WTC11 (cell line): Measurements from ENCODE around the gene CNTRL. TPM values are rescaled to one million over a fixed set of nuclear protein-coding genes. Genes with fewer than 3 reads are reported as not detected.

Experiments used
- ATAC-seq: fragments of 200-7000 bp; cut with Tn5 transposase; 2 replicates; pipeline ENCODE4 v1.10.0; 2021; ENCODE audit warnings: mild to moderate bottlenecking, moderate library complexity
- CTCF ChIA-PET: fragments of 300-600 bp; sonication (Branson Sonifier 250); formaldehyde crosslinking; loops from one replicate; lab custom pipeline; 2021; ENCODE audit warnings: antibody characterized with exemption; lab: Charles Lee
- POLR2A ChIA-PET: fragments of 350-600 bp; sonication (Branson Sonifier 250); formaldehyde crosslinking; loops from one replicate; lab custom pipeline; 2021; ENCODE audit warnings: antibody characterized with exemption; lab: Charles Lee
- DNase-seq: peaks from one replicate; pipeline ENCODE4 v3.0.0; 2021; ENCODE audit warnings: low spot score
- H3K27ac Mint-ChIP-seq: 2 replicates; pipeline ENCODE4 v1.8.0; 2021; ENCODE audit warnings: mixed read lengths
- H3K27me3 Mint-ChIP-seq: 2 replicates; pipeline ENCODE4 v1.8.0; 2021; ENCODE audit warnings: low read depth, mild to moderate bottlenecking, moderate library complexity, mixed read lengths
- H3K36me3 Mint-ChIP-seq: 2 replicates; pipeline ENCODE4 v1.8.0; 2021; ENCODE audit warnings: mixed read lengths
- H3K4me1 Mint-ChIP-seq: 2 replicates; pipeline ENCODE4 v1.8.0; 2022; ENCODE audit warnings: mixed read lengths
- H3K4me3 Mint-ChIP-seq: 2 replicates; pipeline ENCODE4 v1.8.0; 2021; ENCODE audit warnings: mild to moderate bottlenecking, moderate library complexity, mixed read lengths
- H3K9me3 Mint-ChIP-seq: 2 replicates; pipeline ENCODE4 v1.8.0; 2021; ENCODE audit warnings: mixed read lengths
- ATF1 ChIP-seq: sonication (generic); formaldehyde crosslinking; IDR thresholded peaks from 2 replicates; pipeline ENCODE4 v1.8.1; 2023; ENCODE audit warnings: mild to moderate bottlenecking, moderate library complexity, missing genetic modification reagents
- GABPB1 ChIP-seq: sonication (generic); formaldehyde crosslinking; IDR thresholded peaks from 2 replicates; pipeline ENCODE4 v1.8.1; 2023; ENCODE audit warnings: mild to moderate bottlenecking, missing genetic modification reagents
- GRHL2 ChIP-seq: fragments of 250-450 bp; sonication (Bioruptor Pico); IDR thresholded peaks from 2 replicates; pipeline ENCODE4 v1.8.0; 2022; ENCODE audit warnings: mild to moderate bottlenecking, moderate library complexity; ENCODE audit not compliant: insufficient replicate concordance, severe bottlenecking
- JUN ChIP-seq: sonication (generic); formaldehyde crosslinking; IDR thresholded peaks from 2 replicates; pipeline ENCODE4 v1.8.0; 2023; ENCODE audit warnings: mild to moderate bottlenecking, missing genetic modification reagents
- KAT7 ChIP-seq: sonication (generic); formaldehyde crosslinking; IDR thresholded peaks from 2 replicates; pipeline ENCODE4 v1.8.1; 2023; ENCODE audit warnings: missing genetic modification reagents, mild to moderate bottlenecking, borderline replicate concordance
- NFYB ChIP-seq: sonication (generic); formaldehyde crosslinking; conservative IDR thresholded peaks from 2 replicates; pipeline ENCODE4 v1.8.0; 2022; ENCODE audit warnings: low read depth, missing genetic modification reagents
- OVOL2 ChIP-seq: fragments of 250-450 bp; sonication (Bioruptor Pico); IDR thresholded peaks from 2 replicates; pipeline ENCODE4 v1.9.0; 2021; ENCODE audit warnings: mild to moderate bottlenecking, borderline replicate concordance
- PRRX2 ChIP-seq: fragments of 250-450 bp; sonication (Bioruptor Pico); IDR thresholded peaks from 2 replicates; pipeline ENCODE4 v1.8.0; 2021; ENCODE audit warnings: mild to moderate bottlenecking
- RORB ChIP-seq: fragments of 250-450 bp; sonication (Bioruptor Pico); IDR thresholded peaks from 2 replicates; pipeline ENCODE4 v1.9.0; 2021; ENCODE audit warnings: mild to moderate bottlenecking
- SMAD3 ChIP-seq: sonication (generic); formaldehyde crosslinking; IDR thresholded peaks from 2 replicates; pipeline ENCODE4 v1.8.0; 2022; ENCODE audit warnings: missing genetic modification reagents, mild to moderate bottlenecking, borderline replicate concordance
- SP1 ChIP-seq: sonication (generic); formaldehyde crosslinking; conservative IDR thresholded peaks from 2 replicates; pipeline ENCODE4 v1.8.1; 2022; ENCODE audit warnings: missing genetic modification reagents
- TEAD1 ChIP-seq: sonication (generic); formaldehyde crosslinking; IDR thresholded peaks from 2 replicates; pipeline ENCODE4 v1.8.0; 2022; ENCODE audit warnings: mild to moderate bottlenecking, missing genetic modification reagents
- TEAD4 ChIP-seq: sonication (generic); formaldehyde crosslinking; IDR thresholded peaks from 2 replicates; pipeline ENCODE4 v1.8.0; 2022; ENCODE audit warnings: mild to moderate bottlenecking, missing genetic modification reagents
- ZNF121 ChIP-seq: sonication (generic); formaldehyde crosslinking; IDR thresholded peaks from 2 replicates; pipeline ENCODE4 v1.8.0; 2023; ENCODE audit warnings: missing genetic modification reagents
- ZNF317 ChIP-seq: sonication (generic); formaldehyde crosslinking; IDR thresholded peaks from 2 replicates; pipeline ENCODE4 v1.8.1; 2023; ENCODE audit warnings: low read depth, mild to moderate bottlenecking, moderate library complexity, missing genetic modification reagents, borderline replicate concordance
- ZNF396 ChIP-seq: fragments of 250-450 bp; sonication (Bioruptor Pico); IDR thresholded peaks from 2 replicates; pipeline ENCODE4 v1.8.0; 2021; ENCODE audit warnings: mild to moderate bottlenecking, moderate library complexity, borderline replicate concordance
- ZNF671 ChIP-seq: fragments of 250-450 bp; sonication (Bioruptor Pico); IDR thresholded peaks from 2 replicates; pipeline ENCODE4 v1.8.0; 2021; ENCODE audit warnings: mild to moderate bottlenecking
- total RNA-seq: library from RNA; stranded (reverse); gene quantifications from 3 replicates; pipeline ENCODE4 v1.2.3, GENCODE V29; 2021
- TF ChIP-seq, protein P1 (sequence below): fragments of 250-450 bp; sonication (Bioruptor Pico); conservative IDR thresholded peaks from 2 replicates; pipeline ENCODE4 v1.9.0; 2021; ENCODE audit warnings: mild to moderate bottlenecking
- TF ChIP-seq, protein P2 (sequence below): sonication (generic); formaldehyde crosslinking; IDR thresholded peaks from 2 replicates; pipeline ENCODE4 v1.8.0; 2022; ENCODE audit warnings: mild to moderate bottlenecking, missing genetic modification reagents
- TF ChIP-seq, protein P3 (sequence below): sonication (generic); formaldehyde crosslinking; IDR thresholded peaks from 2 replicates; pipeline ENCODE4 v1.8.1; 2023; ENCODE audit warnings: mild to moderate bottlenecking, moderate library complexity, missing genetic modification reagents
- TF ChIP-seq, protein P4 (sequence below): sonication (generic); formaldehyde crosslinking; IDR thresholded peaks from 2 replicates; pipeline ENCODE4 v1.8.0; 2022; ENCODE audit warnings: mild to moderate bottlenecking, missing genetic modification reagents
- TF ChIP-seq, protein P5 (sequence below): sonication (generic); formaldehyde crosslinking; IDR thresholded peaks from 2 replicates; pipeline ENCODE4 v1.8.0; 2022; ENCODE audit warnings: missing genetic modification reagents

The CNTRL gene
- total RNA-seq, 1 experiment from 2014 or later: 13.3 TPM

- no peaks in the 10 kb centered on the region for H3K9me3 Mint-ChIP-seq
- ChIA-PET POLR2A (no interaction called here), CTCF (no interaction called here)
- no peaks in the 10 kb centered on the region for H3K27me3 Mint-ChIP-seq
- H3K27ac Mint-ChIP-seq: no peak overlapping the region
- 0 out of 2 replicates have a peak, but pooled peaks cover 3% of the 10 kb centered on the region for H3K36me3 Mint-ChIP-seq
- H3K4me3 Mint-ChIP-seq: no peak overlapping the region
- DNase-seq (no peak), ATAC-seq (no peak)
- peaks cover 9% of the 10 kb centered on the region for H3K4me1 Mint-ChIP-seq
- TF ChIP-seq TEAD1 (CRISPR knock-in tag) (no peak), ZNF317 (CRISPR knock-in tag) (no peak), OVOL2 (CRISPR knock-in tag) (no peak), ATF1 (CRISPR knock-in tag) (no peak), GABPB1 (no peak), ZNF671 (CRISPR knock-in tag) (no peak), ZNF396 (CRISPR knock-in tag) (no peak)
- TF ChIP-seq, protein P1, sequence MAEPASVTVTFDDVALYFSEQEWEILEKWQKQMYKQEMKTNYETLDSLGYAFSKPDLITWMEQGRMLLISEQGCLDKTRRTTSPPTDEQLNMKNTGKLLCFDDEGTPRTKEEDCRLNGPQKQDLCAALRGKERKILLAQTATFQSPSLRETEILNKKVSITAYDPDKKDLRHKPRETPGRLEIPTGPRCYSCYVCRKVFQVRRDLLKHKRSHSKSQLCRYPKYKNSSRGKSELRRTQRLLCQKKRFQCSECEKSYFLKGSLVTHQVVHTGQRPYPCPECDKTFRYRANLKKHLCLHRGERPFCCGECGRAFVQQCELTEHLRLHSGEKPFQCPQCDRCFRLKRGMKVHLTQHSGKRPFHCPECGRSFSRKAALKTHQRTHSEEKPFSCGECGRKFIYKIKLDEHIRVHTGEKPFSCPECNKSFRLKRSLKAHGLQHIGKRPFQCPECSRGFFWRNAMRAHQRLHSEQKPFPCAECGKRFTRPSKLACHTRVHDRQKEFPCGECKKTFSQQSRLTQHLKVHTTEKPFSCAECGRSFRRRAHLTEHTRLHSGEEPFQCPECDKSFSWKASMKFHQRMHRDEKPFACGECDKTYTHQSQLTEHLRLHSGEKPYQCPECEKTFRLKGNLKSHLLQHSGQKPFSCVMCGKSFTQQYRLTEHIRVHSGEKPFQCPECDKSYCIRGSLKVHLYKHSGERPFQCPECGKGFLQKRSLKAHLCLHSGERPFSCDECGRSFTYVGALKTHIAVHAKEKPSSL: no peak
- TF ChIP-seq, protein P2, sequence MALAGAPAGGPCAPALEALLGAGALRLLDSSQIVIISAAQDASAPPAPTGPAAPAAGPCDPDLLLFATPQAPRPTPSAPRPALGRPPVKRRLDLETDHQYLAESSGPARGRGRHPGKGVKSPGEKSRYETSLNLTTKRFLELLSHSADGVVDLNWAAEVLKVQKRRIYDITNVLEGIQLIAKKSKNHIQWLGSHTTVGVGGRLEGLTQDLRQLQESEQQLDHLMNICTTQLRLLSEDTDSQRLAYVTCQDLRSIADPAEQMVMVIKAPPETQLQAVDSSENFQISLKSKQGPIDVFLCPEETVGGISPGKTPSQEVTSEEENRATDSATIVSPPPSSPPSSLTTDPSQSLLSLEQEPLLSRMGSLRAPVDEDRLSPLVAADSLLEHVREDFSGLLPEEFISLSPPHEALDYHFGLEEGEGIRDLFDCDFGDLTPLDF (CRISPR knock-in tag): no peak
- TF ChIP-seq, protein P3, sequence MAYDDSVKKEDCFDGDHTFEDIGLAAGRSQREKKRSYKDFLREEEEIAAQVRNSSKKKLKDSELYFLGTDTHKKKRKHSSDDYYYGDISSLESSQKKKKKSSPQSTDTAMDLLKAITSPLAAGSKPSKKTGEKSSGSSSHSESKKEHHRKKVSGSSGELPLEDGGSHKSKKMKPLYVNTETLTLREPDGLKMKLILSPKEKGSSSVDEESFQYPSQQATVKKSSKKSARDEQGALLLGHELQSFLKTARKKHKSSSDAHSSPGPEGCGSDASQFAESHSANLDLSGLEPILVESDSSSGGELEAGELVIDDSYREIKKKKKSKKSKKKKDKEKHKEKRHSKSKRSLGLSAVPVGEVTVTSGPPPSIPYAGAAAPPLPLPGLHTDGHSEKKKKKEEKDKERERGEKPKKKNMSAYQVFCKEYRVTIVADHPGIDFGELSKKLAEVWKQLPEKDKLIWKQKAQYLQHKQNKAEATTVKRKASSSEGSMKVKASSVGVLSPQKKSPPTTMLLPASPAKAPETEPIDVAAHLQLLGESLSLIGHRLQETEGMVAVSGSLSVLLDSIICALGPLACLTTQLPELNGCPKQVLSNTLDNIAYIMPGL (CRISPR knock-in tag): no peak
These were observed 80.0 kb downstream of the CNTRL start for GRCh38 chr9:121154782-121155181.

GRCh38 chr9:121156263-121156731 lies 81.5 kb downstream of the CNTRL start:
- no peaks in the 10 kb centered on the region for H3K36me3 Mint-ChIP-seq
- TF ChIP-seq SP1 (CRISPR knock-in tag): no peak
- TF ChIP-seq SMAD3 (CRISPR knock-in tag): no peak
- ATAC-seq (no peak), DNase-seq (no peak)
- ChIA-PET CTCF (no interaction called here), POLR2A (no interaction called here)
- H3K4me3 Mint-ChIP-seq: no peak overlapping the region
- H3K9me3 Mint-ChIP-seq: no peaks in the 10 kb centered on the region
- H3K27ac Mint-ChIP-seq: no peak overlapping the region
- no peaks in the 10 kb centered on the region for H3K27me3 Mint-ChIP-seq
- H3K4me1 Mint-ChIP-seq: 0 out of 2 replicates have a peak, but pooled peaks cover 4% of the 10 kb centered on the region

DNA sequence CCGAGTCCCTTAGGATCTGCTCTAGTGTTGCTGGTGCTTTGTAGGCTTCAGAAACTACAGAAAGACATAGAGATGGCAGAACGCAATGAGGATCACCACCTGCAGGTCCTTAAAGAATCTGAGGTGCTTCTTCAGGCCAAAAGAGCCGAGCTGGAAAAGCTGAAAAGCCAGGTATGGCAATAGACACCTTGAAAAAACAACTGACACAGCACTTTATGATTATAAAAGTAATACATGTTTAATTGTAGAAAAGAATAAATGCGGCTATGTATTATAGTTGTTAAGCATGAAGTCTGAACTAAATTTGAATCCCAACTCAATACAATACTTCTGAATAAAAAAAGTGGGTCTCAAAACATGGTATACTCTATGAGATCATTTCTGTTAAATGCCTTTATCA lies 83.2 kb downstream of the CNTRL start:
- no peak overlapping the region for H3K4me3 Mint-ChIP-seq
- no peaks in the 10 kb centered on the region for H3K9me3 Mint-ChIP-seq
- ATAC-seq (no peak), DNase-seq (no peak)
- H3K36me3 Mint-ChIP-seq: peaks cover 4% of the 10 kb centered on the region
- no peaks in the 10 kb centered on the region for H3K4me1 Mint-ChIP-seq
- H3K27ac Mint-ChIP-seq: no peak overlapping the region
- POLR2A ChIA-PET: no interaction called here
- no peaks in the 10 kb centered on the region for H3K27me3 Mint-ChIP-seq
- CTCF ChIA-PET: interaction anchor here (0.9 to 1.2 kb wide), 2 partner anchors 11 to 172 kb away, joined by 3 read pairs; no protein-coding TSS in a partner anchor
- TF ChIP-seq KAT7 (no peak), NFYB (no peak), TEAD4 (CRISPR knock-in tag) (no peak), RORB (CRISPR knock-in tag) (no peak), PRRX2 (CRISPR knock-in tag) (no peak), SMAD3 (CRISPR knock-in tag) (no peak), ZNF317 (CRISPR knock-in tag) (no peak), ZNF121 (no peak), JUN (CRISPR knock-in tag) (no peak), GRHL2 (no peak)
- TF ChIP-seq, protein P4, sequence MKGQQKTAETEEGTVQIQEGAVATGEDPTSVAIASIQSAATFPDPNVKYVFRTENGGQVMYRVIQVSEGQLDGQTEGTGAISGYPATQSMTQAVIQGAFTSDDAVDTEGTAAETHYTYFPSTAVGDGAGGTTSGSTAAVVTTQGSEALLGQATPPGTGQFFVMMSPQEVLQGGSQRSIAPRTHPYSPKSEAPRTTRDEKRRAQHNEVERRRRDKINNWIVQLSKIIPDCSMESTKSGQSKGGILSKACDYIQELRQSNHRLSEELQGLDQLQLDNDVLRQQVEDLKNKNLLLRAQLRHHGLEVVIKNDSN: no peak
- TF ChIP-seq, protein P5, sequence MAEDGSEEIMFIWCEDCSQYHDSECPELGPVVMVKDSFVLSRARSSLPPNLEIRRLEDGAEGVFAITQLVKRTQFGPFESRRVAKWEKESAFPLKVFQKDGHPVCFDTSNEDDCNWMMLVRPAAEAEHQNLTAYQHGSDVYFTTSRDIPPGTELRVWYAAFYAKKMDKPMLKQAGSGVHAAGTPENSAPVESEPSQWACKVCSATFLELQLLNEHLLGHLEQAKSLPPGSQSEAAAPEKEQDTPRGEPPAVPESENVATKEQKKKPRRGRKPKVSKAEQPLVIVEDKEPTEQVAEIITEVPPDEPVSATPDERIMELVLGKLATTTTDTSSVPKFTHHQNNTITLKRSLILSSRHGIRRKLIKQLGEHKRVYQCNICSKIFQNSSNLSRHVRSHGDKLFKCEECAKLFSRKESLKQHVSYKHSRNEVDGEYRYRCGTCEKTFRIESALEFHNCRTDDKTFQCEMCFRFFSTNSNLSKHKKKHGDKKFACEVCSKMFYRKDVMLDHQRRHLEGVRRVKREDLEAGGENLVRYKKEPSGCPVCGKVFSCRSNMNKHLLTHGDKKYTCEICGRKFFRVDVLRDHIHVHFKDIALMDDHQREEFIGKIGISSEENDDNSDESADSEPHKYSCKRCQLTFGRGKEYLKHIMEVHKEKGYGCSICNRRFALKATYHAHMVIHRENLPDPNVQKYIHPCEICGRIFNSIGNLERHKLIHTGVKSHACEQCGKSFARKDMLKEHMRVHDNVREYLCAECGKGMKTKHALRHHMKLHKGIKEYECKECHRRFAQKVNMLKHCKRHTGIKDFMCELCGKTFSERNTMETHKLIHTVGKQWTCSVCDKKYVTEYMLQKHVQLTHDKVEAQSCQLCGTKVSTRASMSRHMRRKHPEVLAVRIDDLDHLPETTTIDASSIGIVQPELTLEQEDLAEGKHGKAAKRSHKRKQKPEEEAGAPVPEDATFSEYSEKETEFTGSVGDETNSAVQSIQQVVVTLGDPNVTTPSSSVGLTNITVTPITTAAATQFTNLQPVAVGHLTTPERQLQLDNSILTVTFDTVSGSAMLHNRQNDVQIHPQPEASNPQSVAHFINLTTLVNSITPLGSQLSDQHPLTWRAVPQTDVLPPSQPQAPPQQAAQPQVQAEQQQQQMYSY (CRISPR knock-in tag): no peak
